ENCODE data around the gene NACC1.

GRCh38 chr19:13146763-13147563 lies 28.9 kb downstream of the NACC1 start:
- TF ChIP-seq CTCF (IDR thresholded peaks at IDR 0.05; ENCODE audit: low read depth, low read length, poor library complexity, severe bottlenecking) (no peak), EZH2phosphoT487 (IDR thresholded peaks at IDR 0.05; ENCODE audit: borderline replicate concordance, low read length) (no peak)
